Loucy (cell line): ENCODE measurements around the gene BCAS4.
"Not testable (repeated sequence)": the region's sequence is repeated elsewhere in the genome, so short reads cannot be mapped to it uniquely, and the experiment has no call there.

Source experiments
- H2AFZ ChIP-seq: fragments of 200-600 bp; sonication (generic); 2 replicates; pipeline ENCODE4 v1.6.0; 2016; ENCODE audit warnings: antibody characterized with exemption, mild to moderate bottlenecking, low read length, moderate library complexity
- H3F3A ChIP-seq: fragments of 200-600 bp; 2 replicates; pipeline ENCODE4 v1.6.0; 2016; ENCODE audit warnings: antibody characterized with exemption, low read depth, mild to moderate bottlenecking
- H3K27me3 ChIP-seq: fragments of 200-600 bp; sonication (generic); 2 replicates; pipeline ENCODE4 v1.6.1; 2014; ENCODE audit warnings: low read length, mild to moderate bottlenecking; ENCODE audit not compliant: insufficient read depth, poor library complexity, severe bottlenecking
- H3K36me3 ChIP-seq: fragments of 200-600 bp; sonication (generic); 2 replicates; pipeline ENCODE4 v1.6.1; 2016; ENCODE audit warnings: low read length; ENCODE audit not compliant: insufficient read depth
- H3K4me1 ChIP-seq: fragments of 200-600 bp; sonication (generic); 2 replicates; pipeline ENCODE4 v1.5.1; 2014; ENCODE audit warnings: low read length, mild to moderate bottlenecking; ENCODE audit not compliant: insufficient read depth, poor library complexity, severe bottlenecking
- H3K4me2 ChIP-seq: fragments of 200-600 bp; sonication (generic); 2 replicates; pipeline ENCODE4 v1.6.0; 2014; ENCODE audit warnings: antibody characterized with exemption, low read length, low read depth, mild to moderate bottlenecking; ENCODE audit not compliant: poor library complexity, severe bottlenecking
- H3K4me3 ChIP-seq: fragments of 200-600 bp; sonication (generic); 2 replicates; pipeline ENCODE4 v1.5.1; 2014; ENCODE audit warnings: low read length, mild to moderate bottlenecking, mixed read lengths; ENCODE audit not compliant: poor library complexity, severe bottlenecking
- H3K79me2 ChIP-seq: fragments of 200-600 bp; sonication (generic); 2 replicates; pipeline ENCODE4 v1.6.1; 2014; ENCODE audit warnings: low read length; ENCODE audit not compliant: insufficient read depth
- H3K9ac ChIP-seq: fragments of 200-600 bp; sonication (generic); 2 replicates; pipeline ENCODE4 v1.6.0; 2014; ENCODE audit warnings: mild to moderate bottlenecking, low read depth, low read length, moderate library complexity; ENCODE audit not compliant: poor library complexity, severe bottlenecking
- H3K9me2 ChIP-seq: fragments of 200-600 bp; sonication (generic); replicated peaks from 2 replicates; pipeline ENCODE4 v1.6.1; 2016; ENCODE audit warnings: low read depth, low read length, mixed read lengths
- H3K9me3 ChIP-seq: fragments of 200-600 bp; sonication (generic); 2 replicates; pipeline ENCODE4 v1.6.1; 2014; ENCODE audit warnings: mild to moderate bottlenecking, antibody characterized with exemption, low read length, low read depth; ENCODE audit not compliant: insufficient read depth
- H4K20me1 ChIP-seq: fragments of 200-600 bp; sonication (generic); 2 replicates; pipeline ENCODE4 v1.6.0; 2014; ENCODE audit warnings: antibody characterized with exemption, low read length, mild to moderate bottlenecking; ENCODE audit not compliant: insufficient read depth, poor library complexity, severe bottlenecking
- EZH2phosphoT487 ChIP-seq: fragments of 200-600 bp; IDR thresholded peaks from 2 replicates; pipeline ENCODE4 v1.6.1; 2018; ENCODE audit warnings: antibody characterized with exemption, mild to moderate bottlenecking, moderate library complexity, borderline replicate concordance
- TF ChIP-seq, protein P1 (sequence below): fragments of 200-600 bp; sonication (generic); conservative IDR thresholded peaks from 2 replicates; pipeline ENCODE4 v1.5.1; 2014; ENCODE audit warnings: mild to moderate bottlenecking, antibody characterized with exemption, low read length

BCAS4 gene

DNA sequence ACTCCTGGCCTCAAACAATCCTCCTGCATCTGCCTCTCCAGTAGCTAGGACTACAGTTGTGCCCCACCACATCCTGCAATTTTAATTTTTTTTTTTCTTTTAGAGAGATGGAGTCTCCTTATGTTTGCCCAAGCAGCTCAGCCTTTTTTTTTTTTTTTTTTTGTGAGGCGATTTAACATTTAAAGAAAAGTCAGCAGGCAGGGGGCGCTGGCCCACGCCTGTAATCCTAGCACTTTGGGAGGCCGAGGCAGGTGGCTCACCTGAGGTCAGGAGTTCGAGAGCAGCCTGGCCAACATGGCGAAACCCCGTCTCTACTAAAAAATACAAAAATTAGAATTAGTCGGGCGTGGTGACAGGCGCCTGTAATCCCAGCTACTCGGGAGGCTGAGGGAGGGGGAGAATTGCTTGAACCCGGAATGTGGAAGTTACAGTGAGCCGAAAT, 1.3 kb upstream of the BCAS4 start:
- not testable (repeated sequence) for H4K20me1 ChIP-seq, H3K79me2 ChIP-seq, H3K4me3 ChIP-seq, H3K9ac ChIP-seq, H3K9me2 ChIP-seq, H3K9me3 ChIP-seq, H3K4me1 ChIP-seq, H3K36me3 ChIP-seq, H3K27me3 ChIP-seq, H2AFZ ChIP-seq, H3F3A ChIP-seq, H3K4me2 ChIP-seq
- TF ChIP-seq, protein P1, sequence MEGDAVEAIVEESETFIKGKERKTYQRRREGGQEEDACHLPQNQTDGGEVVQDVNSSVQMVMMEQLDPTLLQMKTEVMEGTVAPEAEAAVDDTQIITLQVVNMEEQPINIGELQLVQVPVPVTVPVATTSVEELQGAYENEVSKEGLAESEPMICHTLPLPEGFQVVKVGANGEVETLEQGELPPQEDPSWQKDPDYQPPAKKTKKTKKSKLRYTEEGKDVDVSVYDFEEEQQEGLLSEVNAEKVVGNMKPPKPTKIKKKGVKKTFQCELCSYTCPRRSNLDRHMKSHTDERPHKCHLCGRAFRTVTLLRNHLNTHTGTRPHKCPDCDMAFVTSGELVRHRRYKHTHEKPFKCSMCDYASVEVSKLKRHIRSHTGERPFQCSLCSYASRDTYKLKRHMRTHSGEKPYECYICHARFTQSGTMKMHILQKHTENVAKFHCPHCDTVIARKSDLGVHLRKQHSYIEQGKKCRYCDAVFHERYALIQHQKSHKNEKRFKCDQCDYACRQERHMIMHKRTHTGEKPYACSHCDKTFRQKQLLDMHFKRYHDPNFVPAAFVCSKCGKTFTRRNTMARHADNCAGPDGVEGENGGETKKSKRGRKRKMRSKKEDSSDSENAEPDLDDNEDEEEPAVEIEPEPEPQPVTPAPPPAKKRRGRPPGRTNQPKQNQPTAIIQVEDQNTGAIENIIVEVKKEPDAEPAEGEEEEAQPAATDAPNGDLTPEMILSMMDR: peak; percentile 60

DNA sequence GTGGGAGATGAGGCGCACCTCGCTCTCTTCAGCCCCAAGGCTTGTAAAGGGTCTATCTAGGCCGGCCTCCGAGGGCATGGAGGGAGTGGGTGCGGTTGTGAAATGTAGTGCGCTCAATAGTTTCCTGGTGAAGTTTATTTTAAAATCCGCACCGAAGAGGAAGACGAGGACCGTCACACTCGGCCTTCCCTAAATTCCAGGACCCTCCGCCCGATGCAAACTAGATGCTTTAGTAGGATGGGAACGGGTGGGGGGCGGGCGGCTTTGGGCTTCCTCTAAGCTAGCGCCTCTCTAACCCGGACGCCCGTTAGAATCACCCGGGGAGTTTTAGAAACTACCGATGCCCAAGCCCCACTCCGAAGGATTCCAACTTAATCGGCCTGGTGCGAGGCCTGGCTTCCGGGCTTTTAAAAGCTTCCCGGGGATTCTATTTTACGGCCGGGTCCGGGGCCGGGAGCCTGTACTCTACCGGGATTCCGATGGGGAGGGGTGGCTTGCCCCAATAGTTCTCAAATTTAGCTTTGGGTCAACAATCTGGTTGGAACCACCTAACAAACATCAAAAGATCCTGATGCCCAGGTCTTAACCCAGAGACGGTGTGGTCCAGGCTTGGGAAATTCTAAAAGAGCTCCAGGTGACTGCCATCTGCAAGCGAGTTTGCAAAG, 548 bp upstream of the BCAS4 start:
- Histone ChIP-seq H3K9me2 (no peaks in the 10 kb centered on the region), H3K36me3 (no peaks in the 10 kb centered on the region), H3K4me2 (peak overlapping the region; percentile 65), H3F3A (no peaks in the 10 kb centered on the region), H3K9me3 (no peaks in the 10 kb centered on the region), H2AFZ (peak overlapping the region; percentile 72), H4K20me1 (no peaks in the 10 kb centered on the region), H3K4me1 (peaks cover 8% of the 10 kb centered on the region), H3K4me3 (peak overlapping the region; percentile 98), H3K27me3 (no peaks in the 10 kb centered on the region), H3K79me2 (no peaks in the 10 kb centered on the region), H3K9ac (no peak overlapping the region)
- TF ChIP-seq, protein P1: no peak
- no peak for TF ChIP-seq EZH2phosphoT487

DNA sequence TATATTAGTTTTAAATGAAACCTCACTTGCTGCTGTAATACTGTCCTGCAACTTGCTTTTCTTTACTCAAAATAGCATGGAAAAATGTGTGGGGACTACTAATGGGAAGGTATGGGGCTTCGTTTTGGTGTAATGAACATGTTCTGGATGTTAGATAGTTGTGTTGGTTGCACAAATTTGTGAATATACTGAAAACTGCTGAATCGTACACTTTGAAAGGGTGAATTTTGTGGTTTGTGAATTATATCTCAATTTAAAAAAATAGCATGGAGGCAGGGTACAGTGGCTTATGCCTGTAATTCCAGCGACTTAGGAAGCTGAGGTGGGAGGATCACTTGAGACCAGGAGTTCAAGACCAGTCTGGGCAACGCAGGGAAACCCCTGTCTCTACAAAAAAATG, 2.3 kb downstream of the BCAS4 start:
- H3K36me3 ChIP-seq: no peaks in the 10 kb centered on the region

More for the DNA sequence above, 2.3 kb downstream of the BCAS4 start:
- Histone ChIP-seq H3K9me2 (no peaks in the 10 kb centered on the region), H3K4me1 (peaks cover 5% of the 10 kb centered on the region), H2AFZ (no peak overlapping the region), H3K27me3 (no peaks in the 10 kb centered on the region), H3K4me3 (no peak overlapping the region), H3F3A (no peaks in the 10 kb centered on the region), H3K9ac (no peak overlapping the region), H3K4me2 (no peak overlapping the region), H4K20me1 (no peaks in the 10 kb centered on the region), H3K79me2 (no peaks in the 10 kb centered on the region), H3K9me3 (no peaks in the 10 kb centered on the region)
- TF ChIP-seq EZH2phosphoT487: no peak
- TF ChIP-seq, protein P1: no peak
